HEK293 (cell line): ENCODE results near the gene PRXL2B.
A peak's percentile ranks its signal among the peaks of the same experiment; 100 is the strongest.

Source experiments
- BCL11B ChIP-seq: fragments of 450-650 bp; formaldehyde crosslinking; IDR thresholded peaks from 2 replicates; pipeline ENCODE4 v1.5.1; 2016; ENCODE audit warnings: low read depth, missing biosample characterization, missing genetic modification characterization
- GLIS2 ChIP-seq: fragments of 450-650 bp; formaldehyde crosslinking; IDR thresholded peaks from 2 replicates; pipeline ENCODE4 v1.5.1; 2016; ENCODE audit warnings: missing biosample characterization, missing genetic modification characterization
- HOXD13 ChIP-seq: sonication (generic); formaldehyde crosslinking; IDR thresholded peaks from 2 replicates; pipeline ENCODE4 v1.8.0; 2022; ENCODE audit warnings: missing genetic modification reagents, borderline replicate concordance
- KLF16 ChIP-seq: fragments of 450-650 bp; formaldehyde crosslinking; IDR thresholded peaks from 2 replicates; pipeline ENCODE4 v1.5.1; 2017; ENCODE audit warnings: missing biosample characterization, missing genetic modification characterization
- MEIS1 ChIP-seq: sonication (generic); formaldehyde crosslinking; IDR thresholded peaks from 2 replicates; pipeline ENCODE4 v1.8.1; 2022; ENCODE audit warnings: missing genetic modification reagents, mild to moderate bottlenecking, borderline replicate concordance
- SP7 ChIP-seq: fragments of 450-650 bp; formaldehyde crosslinking; IDR thresholded peaks from 2 replicates; pipeline ENCODE4 v1.5.1; 2016; ENCODE audit warnings: missing biosample characterization, missing genetic modification characterization
- ZBTB17 ChIP-seq: fragments of 450-650 bp; formaldehyde crosslinking; IDR thresholded peaks from 2 replicates; pipeline ENCODE4 v1.5.1; 2016; ENCODE audit warnings: missing biosample characterization, missing genetic modification characterization
- ZBTB20 ChIP-seq: fragments of 450-650 bp; formaldehyde crosslinking; IDR thresholded peaks from 2 replicates; pipeline ENCODE4 v1.5.1; 2016; ENCODE audit warnings: missing biosample characterization, missing genetic modification characterization
- ZBTB7A ChIP-seq: fragments of 450-650 bp; formaldehyde crosslinking; IDR thresholded peaks from 2 replicates; pipeline ENCODE4 v1.5.1; 2016; ENCODE audit warnings: low read depth, missing biosample characterization, missing genetic modification characterization
- ZFP37 ChIP-seq: fragments of 450-650 bp; formaldehyde crosslinking; IDR thresholded peaks from 2 replicates; pipeline ENCODE4 v1.5.1; 2016; ENCODE audit warnings: missing biosample characterization, missing genetic modification characterization
- ZNF157 ChIP-seq: fragments of 450-650 bp; formaldehyde crosslinking; IDR thresholded peaks from 2 replicates; pipeline ENCODE4 v1.5.1; 2016; ENCODE audit warnings: missing biosample characterization, missing genetic modification characterization
- ZNF174 ChIP-seq: fragments of 450-650 bp; formaldehyde crosslinking; IDR thresholded peaks from 2 replicates; pipeline ENCODE4 v1.5.0; 2017; ENCODE audit warnings: missing biosample characterization, mild to moderate bottlenecking, missing genetic modification characterization
- ZNF19 ChIP-seq: fragments of 450-650 bp; formaldehyde crosslinking; IDR thresholded peaks from 2 replicates; pipeline ENCODE4; 2016; ENCODE audit warnings: missing biosample characterization, missing genetic modification characterization, low read depth
- ZNF202 ChIP-seq: fragments of 450-650 bp; formaldehyde crosslinking; IDR thresholded peaks from 2 replicates; pipeline ENCODE4 v1.5.1; 2016; ENCODE audit warnings: missing biosample characterization, missing genetic modification characterization, borderline replicate concordance
- ZNF239 ChIP-seq: fragments of 450-650 bp; formaldehyde crosslinking; IDR thresholded peaks from 2 replicates; pipeline ENCODE4 v1.5.1; 2016; ENCODE audit warnings: missing biosample characterization, missing genetic modification characterization
- ZNF24 ChIP-seq: fragments of 450-650 bp; formaldehyde crosslinking; IDR thresholded peaks from 2 replicates; pipeline ENCODE4 v1.5.1; 2016; ENCODE audit warnings: missing biosample characterization, missing genetic modification characterization
- ZNF302 ChIP-seq: fragments of 450-650 bp; formaldehyde crosslinking; IDR thresholded peaks from 2 replicates; pipeline ENCODE4 v1.5.1; 2016; ENCODE audit warnings: missing biosample characterization, missing genetic modification characterization, low read depth
- ZNF350 ChIP-seq: fragments of 450-650 bp; formaldehyde crosslinking; IDR thresholded peaks from 2 replicates; pipeline ENCODE4 v1.5.0; 2017; ENCODE audit warnings: missing biosample characterization, mild to moderate bottlenecking, missing genetic modification characterization
- ZNF37A ChIP-seq: fragments of 450-650 bp; IDR thresholded peaks from 2 replicates; pipeline ENCODE4 v1.5.1; 2018; ENCODE audit warnings: missing biosample characterization, missing genetic modification characterization
- ZNF416 ChIP-seq: fragments of 450-650 bp; formaldehyde crosslinking; IDR thresholded peaks from 2 replicates; pipeline ENCODE4 v1.5.1; 2016; ENCODE audit warnings: missing biosample characterization, missing genetic modification characterization
- ZNF423 ChIP-seq: fragments of 450-650 bp; formaldehyde crosslinking; IDR thresholded peaks from 2 replicates; pipeline ENCODE4 v1.5.1; 2016; ENCODE audit warnings: missing biosample characterization, missing genetic modification characterization
- ZNF544 ChIP-seq: fragments of 450-650 bp; formaldehyde crosslinking; IDR thresholded peaks from 2 replicates; pipeline ENCODE4 v1.5.0; 2017; ENCODE audit warnings: missing biosample characterization, missing genetic modification characterization
- ZNF596 ChIP-seq: fragments of 450-650 bp; IDR thresholded peaks from 2 replicates; pipeline ENCODE4 v1.5.0; 2018; ENCODE audit warnings: missing biosample characterization, mild to moderate bottlenecking, missing genetic modification characterization, moderate library complexity
- ZNF777 ChIP-seq: fragments of 450-650 bp; formaldehyde crosslinking; IDR thresholded peaks from 2 replicates; pipeline ENCODE4 v1.5.1; 2017; ENCODE audit warnings: missing biosample characterization, missing genetic modification characterization, borderline replicate concordance
- ZNF791 ChIP-seq: fragments of 450-650 bp; formaldehyde crosslinking; IDR thresholded peaks from 2 replicates; pipeline ENCODE4 v1.5.1; 2016; ENCODE audit warnings: missing biosample characterization, missing genetic modification characterization
- ZNF792 ChIP-seq: fragments of 450-650 bp; formaldehyde crosslinking; IDR thresholded peaks from 2 replicates; pipeline ENCODE4 v1.5.1; 2016; ENCODE audit warnings: missing biosample characterization, missing genetic modification characterization
- ZNF837 ChIP-seq: fragments of 450-650 bp; formaldehyde crosslinking; IDR thresholded peaks from 2 replicates; pipeline ENCODE4 v1.5.1; 2016; ENCODE audit warnings: missing biosample characterization, missing genetic modification characterization
- TF ChIP-seq, protein P1 (sequence below): fragments of 450-650 bp; formaldehyde crosslinking; IDR thresholded peaks from 2 replicates; pipeline ENCODE4 v1.5.1; 2016; ENCODE audit warnings: missing biosample characterization, missing genetic modification characterization
- TF ChIP-seq, protein P2 (sequence below): fragments of 450-650 bp; formaldehyde crosslinking; IDR thresholded peaks from 2 replicates; pipeline ENCODE4 v1.5.1; 2016; ENCODE audit warnings: missing biosample characterization, missing genetic modification characterization, low read depth
- TF ChIP-seq, protein P3 (sequence below): fragments of 450-650 bp; formaldehyde crosslinking; IDR thresholded peaks from 2 replicates; pipeline ENCODE4 v1.5.1; 2016; ENCODE audit warnings: missing biosample characterization, missing genetic modification characterization, borderline replicate concordance
- TF ChIP-seq, protein P4 (sequence below): IDR thresholded peaks from 2 replicates; pipeline ENCODE4 v1.6.1; 2011; ENCODE audit warnings: mild to moderate bottlenecking, low read depth, low read length, borderline replicate concordance
- TF ChIP-seq, protein P5 (sequence below): sonication (generic); formaldehyde crosslinking; IDR thresholded peaks from 2 replicates; pipeline ENCODE4 v1.8.1; 2022; ENCODE audit warnings: mild to moderate bottlenecking, moderate library complexity, missing genetic modification reagents
- TF ChIP-seq, protein P6 (sequence below): fragments of 450-650 bp; formaldehyde crosslinking; IDR thresholded peaks from 2 replicates; pipeline ENCODE4; 2016; ENCODE audit warnings: missing biosample characterization, missing genetic modification characterization

PRXL2B gene

DNA sequence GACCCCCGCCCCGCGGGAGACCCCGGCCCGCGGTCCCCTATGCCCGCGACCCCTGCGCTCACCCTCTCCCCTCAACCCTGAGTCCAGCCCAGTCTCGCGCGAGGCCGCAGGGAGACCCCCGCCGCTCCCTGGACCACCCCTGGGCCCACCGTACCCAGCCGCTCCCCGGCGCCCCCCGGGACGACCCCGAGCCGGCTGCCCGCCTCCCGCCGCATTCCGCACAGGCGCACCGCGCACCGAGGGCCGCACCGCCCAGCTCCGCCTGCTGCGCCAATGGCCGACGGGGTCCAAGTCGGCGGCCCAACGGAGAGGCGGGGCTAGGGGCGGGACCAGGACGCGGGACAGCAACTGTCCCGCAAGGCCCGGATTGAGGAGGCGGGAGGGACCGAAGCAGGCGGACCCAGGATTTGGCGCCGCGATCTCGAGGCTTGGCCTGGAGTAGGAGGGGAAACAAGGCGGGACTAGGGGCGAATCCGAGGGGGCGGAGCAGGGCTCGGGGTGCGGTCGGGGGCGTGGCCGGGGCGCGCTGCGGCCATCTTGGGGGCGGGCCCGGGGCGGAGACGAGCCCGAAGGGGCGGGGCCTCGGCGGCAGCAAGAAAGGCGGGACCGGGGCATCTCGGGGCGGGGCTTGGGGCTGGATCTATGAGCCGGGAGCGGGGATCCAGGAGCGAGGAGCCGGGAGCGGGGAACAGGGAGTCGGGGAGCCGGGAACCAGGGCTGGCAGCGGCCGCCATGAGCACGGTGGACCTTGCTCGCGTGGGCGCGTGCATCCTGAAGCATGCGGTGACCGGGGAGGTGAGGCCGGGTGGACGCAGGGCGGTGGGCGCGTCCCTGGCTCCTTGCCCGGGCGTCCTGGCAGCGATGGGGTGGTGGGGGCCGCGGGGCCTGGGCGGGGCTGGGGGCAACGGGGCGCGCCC, at the start of gene PRXL2B (continued):
- TF ChIP-seq, protein P1, sequence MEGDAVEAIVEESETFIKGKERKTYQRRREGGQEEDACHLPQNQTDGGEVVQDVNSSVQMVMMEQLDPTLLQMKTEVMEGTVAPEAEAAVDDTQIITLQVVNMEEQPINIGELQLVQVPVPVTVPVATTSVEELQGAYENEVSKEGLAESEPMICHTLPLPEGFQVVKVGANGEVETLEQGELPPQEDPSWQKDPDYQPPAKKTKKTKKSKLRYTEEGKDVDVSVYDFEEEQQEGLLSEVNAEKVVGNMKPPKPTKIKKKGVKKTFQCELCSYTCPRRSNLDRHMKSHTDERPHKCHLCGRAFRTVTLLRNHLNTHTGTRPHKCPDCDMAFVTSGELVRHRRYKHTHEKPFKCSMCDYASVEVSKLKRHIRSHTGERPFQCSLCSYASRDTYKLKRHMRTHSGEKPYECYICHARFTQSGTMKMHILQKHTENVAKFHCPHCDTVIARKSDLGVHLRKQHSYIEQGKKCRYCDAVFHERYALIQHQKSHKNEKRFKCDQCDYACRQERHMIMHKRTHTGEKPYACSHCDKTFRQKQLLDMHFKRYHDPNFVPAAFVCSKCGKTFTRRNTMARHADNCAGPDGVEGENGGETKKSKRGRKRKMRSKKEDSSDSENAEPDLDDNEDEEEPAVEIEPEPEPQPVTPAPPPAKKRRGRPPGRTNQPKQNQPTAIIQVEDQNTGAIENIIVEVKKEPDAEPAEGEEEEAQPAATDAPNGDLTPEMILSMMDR (tag by site-specific recombination), result no peak
- TF ChIP-seq ZNF37A (no peak), KLF16 (tag by site-specific recombination) (peak; percentile 54; the same call in 1 of the 2 replicates), ZNF350 (tag by site-specific recombination) (no peak), MEIS1 (CRISPR knock-in tag) (no peak), ZBTB17 (peak; percentile 65), ZNF837 (tag by site-specific recombination) (no peak), SP7 (no peak), ZNF544 (no peak), ZNF19 (tag by site-specific recombination) (no peak), ZNF24 (tag by site-specific recombination) (no peak), ZNF174 (tag by site-specific recombination) (no peak), ZNF791 (tag by site-specific recombination) (no peak), ZNF777 (tag by site-specific recombination) (no peak), ZNF157 (no peak), ZNF239 (tag by site-specific recombination) (no peak), ZNF792 (tag by site-specific recombination) (no peak), ZNF423 (tag by site-specific recombination) (0 out of 2 replicates have a peak, but pooled peaks have one; percentile 34), ZFP37 (tag by site-specific recombination) (no peak), ZBTB20 (tag by site-specific recombination) (peak; percentile 61; the same call in 1 of the 2 replicates), ZNF302 (tag by site-specific recombination) (no peak), GLIS2 (tag by site-specific recombination) (peak; percentile 67; the same call in 1 of the 2 replicates), ZBTB7A (peak; percentile 20; the same call in 1 of the 2 replicates), HOXD13 (CRISPR knock-in tag) (no peak), BCL11B (tag by site-specific recombination) (no peak), ZNF416 (no peak), ZNF596 (no peak), ZNF202 (tag by site-specific recombination) (no peak)
- TF ChIP-seq, protein P2, sequence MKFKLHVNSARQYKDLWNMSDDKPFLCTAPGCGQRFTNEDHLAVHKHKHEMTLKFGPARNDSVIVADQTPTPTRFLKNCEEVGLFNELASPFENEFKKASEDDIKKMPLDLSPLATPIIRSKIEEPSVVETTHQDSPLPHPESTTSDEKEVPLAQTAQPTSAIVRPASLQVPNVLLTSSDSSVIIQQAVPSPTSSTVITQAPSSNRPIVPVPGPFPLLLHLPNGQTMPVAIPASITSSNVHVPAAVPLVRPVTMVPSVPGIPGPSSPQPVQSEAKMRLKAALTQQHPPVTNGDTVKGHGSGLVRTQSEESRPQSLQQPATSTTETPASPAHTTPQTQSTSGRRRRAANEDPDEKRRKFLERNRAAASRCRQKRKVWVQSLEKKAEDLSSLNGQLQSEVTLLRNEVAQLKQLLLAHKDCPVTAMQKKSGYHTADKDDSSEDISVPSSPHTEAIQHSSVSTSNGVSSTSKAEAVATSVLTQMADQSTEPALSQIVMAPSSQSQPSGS (tag by site-specific recombination), result no peak
- TF ChIP-seq, protein P3, sequence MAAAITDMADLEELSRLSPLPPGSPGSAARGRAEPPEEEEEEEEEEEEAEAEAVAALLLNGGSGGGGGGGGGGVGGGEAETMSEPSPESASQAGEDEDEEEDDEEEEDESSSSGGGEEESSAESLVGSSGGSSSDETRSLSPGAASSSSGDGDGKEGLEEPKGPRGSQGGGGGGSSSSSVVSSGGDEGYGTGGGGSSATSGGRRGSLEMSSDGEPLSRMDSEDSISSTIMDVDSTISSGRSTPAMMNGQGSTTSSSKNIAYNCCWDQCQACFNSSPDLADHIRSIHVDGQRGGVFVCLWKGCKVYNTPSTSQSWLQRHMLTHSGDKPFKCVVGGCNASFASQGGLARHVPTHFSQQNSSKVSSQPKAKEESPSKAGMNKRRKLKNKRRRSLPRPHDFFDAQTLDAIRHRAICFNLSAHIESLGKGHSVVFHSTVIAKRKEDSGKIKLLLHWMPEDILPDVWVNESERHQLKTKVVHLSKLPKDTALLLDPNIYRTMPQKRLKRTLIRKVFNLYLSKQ (tag by site-specific recombination), result no peak
- TF ChIP-seq, protein P4, sequence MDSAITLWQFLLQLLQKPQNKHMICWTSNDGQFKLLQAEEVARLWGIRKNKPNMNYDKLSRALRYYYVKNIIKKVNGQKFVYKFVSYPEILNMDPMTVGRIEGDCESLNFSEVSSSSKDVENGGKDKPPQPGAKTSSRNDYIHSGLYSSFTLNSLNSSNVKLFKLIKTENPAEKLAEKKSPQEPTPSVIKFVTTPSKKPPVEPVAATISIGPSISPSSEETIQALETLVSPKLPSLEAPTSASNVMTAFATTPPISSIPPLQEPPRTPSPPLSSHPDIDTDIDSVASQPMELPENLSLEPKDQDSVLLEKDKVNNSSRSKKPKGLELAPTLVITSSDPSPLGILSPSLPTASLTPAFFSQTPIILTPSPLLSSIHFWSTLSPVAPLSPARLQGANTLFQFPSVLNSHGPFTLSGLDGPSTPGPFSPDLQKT, result no peak
- TF ChIP-seq, protein P5, sequence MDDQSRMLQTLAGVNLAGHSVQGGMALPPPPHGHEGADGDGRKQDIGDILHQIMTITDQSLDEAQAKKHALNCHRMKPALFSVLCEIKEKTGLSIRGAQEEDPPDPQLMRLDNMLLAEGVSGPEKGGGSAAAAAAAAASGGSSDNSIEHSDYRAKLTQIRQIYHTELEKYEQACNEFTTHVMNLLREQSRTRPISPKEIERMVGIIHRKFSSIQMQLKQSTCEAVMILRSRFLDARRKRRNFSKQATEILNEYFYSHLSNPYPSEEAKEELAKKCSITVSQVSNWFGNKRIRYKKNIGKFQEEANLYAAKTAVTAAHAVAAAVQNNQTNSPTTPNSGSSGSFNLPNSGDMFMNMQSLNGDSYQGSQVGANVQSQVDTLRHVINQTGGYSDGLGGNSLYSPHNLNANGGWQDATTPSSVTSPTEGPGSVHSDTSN, result no peak
- TF ChIP-seq, protein P6, sequence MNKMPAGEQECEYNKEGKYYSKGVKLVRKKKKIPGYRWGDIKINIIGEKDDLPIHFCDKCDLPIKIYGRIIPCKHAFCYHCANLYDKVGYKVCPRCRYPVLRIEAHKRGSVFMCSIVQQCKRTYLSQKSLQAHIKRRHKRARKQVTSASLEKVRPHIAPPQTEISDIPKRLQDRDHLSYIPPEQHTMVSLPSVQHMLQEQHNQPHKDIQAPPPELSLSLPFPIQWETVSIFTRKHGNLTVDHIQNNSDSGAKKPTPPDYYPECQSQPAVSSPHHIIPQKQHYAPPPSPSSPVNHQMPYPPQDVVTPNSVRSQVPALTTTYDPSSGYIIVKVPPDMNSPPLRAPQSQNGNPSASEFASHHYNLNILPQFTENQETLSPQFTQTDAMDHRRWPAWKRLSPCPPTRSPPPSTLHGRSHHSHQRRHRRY (tag by site-specific recombination), result no peak
